Hematopoietic multipotent progenitor cell treated with erythropoietin and hydrocortisone succinate and interleukin-3 and kit ligand, for 15 days (in vitro differentiated cells): ENCODE results near the gene WTAP.
"Not testable (repeated sequence)": the region's sequence is repeated elsewhere in the genome, so short reads cannot be mapped to it uniquely, and the experiment has no call there.

Experiments
- DNase-seq: peaks from one replicate; pipeline ENCODE4 v3.0.0-alpha.2; 2015; ENCODE audit warnings: low spot score

Gene WTAP

GRCh38 chr6:159762681-159763293 lies 35.5 kb downstream of the WTAP start:
- no peak for DNase-seq

- DNase-seq: no peak
Observed at GRCh38 chr6:159766906-159767305, 39.6 kb downstream of the WTAP start.

- no peak for DNase-seq
Observed at GRCh38 chr6:159769470-159769869, 42.2 kb downstream of the WTAP start.

- DNase-seq: no peak
Observed at GRCh38 chr6:159772196-159772595, 44.9 kb downstream of the WTAP start.

GRCh38 chr6:159777240-159777904 lies 50.1 kb downstream of the WTAP start:
- no peak for DNase-seq

- DNase-seq: no peak
Observed at GRCh38 chr6:159778131-159778530, 50.8 kb downstream of the WTAP start.

GRCh38 chr6:159778542-159779103 lies 51.3 kb downstream of the WTAP start:
- no peak for DNase-seq

- DNase-seq: no peak
Observed at GRCh38 chr6:159788276-159788675, 61.0 kb downstream of the WTAP start.

GRCh38 chr6:159788753-159789376 lies 61.6 kb downstream of the WTAP start:
- DNase-seq: peak; percentile 21

GRCh38 chr6:159789377-159790148 lies 62.3 kb downstream of the WTAP start, which contains the start of gene TCP1:
Gene TCP1 (minus strand): TSS chr6:159789602. CDS start chr6:159789468, 134 bp downstream.
- DNase-seq: peak; percentile 99

GRCh38 chr6:159790149-159790955 lies 63.0 kb downstream of the WTAP start, which contains the start of gene MRPL18:
Gene MRPL18 (plus strand): TSS chr6:159790467. CDS start chr6:159790588, 121 bp downstream.
- peak; percentile 92 for DNase-seq

- DNase-seq: no peak
Observed at GRCh38 chr6:159790956-159791598, 63.8 kb downstream of the WTAP start.

GRCh38 chr6:159794976-159795375 lies 67.7 kb downstream of the WTAP start:
- not testable (repeated sequence) for DNase-seq

- no peak for DNase-seq
Observed at GRCh38 chr6:159797554-159797953, 70.2 kb downstream of the WTAP start.

- no peak for DNase-seq
Observed at GRCh38 chr6:159800141-159800865, 73.0 kb downstream of the WTAP start, which contains the start of gene PNLDC1. Gene PNLDC1 (plus strand): TSS chr6:159800276. CDS start chr6:159800308, 32 bp downstream.

GRCh38 chr6:159801935-159802334 lies 74.6 kb downstream of the WTAP start:
- no peak for DNase-seq

- DNase-seq: no peak
Observed at GRCh38 chr6:159804504-159804903, 77.2 kb downstream of the WTAP start.

GRCh38 chr6:159805440-159806020 lies 78.2 kb downstream of the WTAP start:
- no peak for DNase-seq
